Type B pancreatic cell (in vitro differentiated cells): ENCODE results near the gene NOP53. TPM values are rescaled to one million over a fixed set of nuclear protein-coding genes. Genes with fewer than 3 reads are reported as not detected.
"Not testable (repeated sequence)": the region's sequence is repeated elsewhere in the genome, so short reads cannot be mapped to it uniquely, and the experiment has no call there.

Experiments used
- DNase-seq: peaks from one replicate; pipeline ENCODE4 v3.0.0; 2021; ENCODE audit warnings: mixed read lengths; ENCODE audit not compliant: unreplicated experiment; ENCODE audit errors: extremely low spot score
- H3K27ac Mint-ChIP-seq: 2 replicates; pipeline ENCODE4 v1.8.0; 2021; ENCODE audit warnings: mild to moderate bottlenecking, mixed read lengths
- H3K27me3 Mint-ChIP-seq: 2 replicates; pipeline ENCODE4 v1.8.0; 2021; ENCODE audit warnings: mixed read lengths
- H3K36me3 Mint-ChIP-seq: 2 replicates; pipeline ENCODE4 v1.8.0; 2021; ENCODE audit warnings: mixed read lengths
- H3K4me1 Mint-ChIP-seq: one replicate; pipeline ENCODE4 v1.8.0; 2021; ENCODE audit warnings: mixed read lengths; ENCODE audit not compliant: unreplicated experiment
- H3K4me3 Mint-ChIP-seq: 2 replicates; pipeline ENCODE4 v1.8.0; 2021; ENCODE audit warnings: mild to moderate bottlenecking, mixed read lengths
- H3K9me3 Mint-ChIP-seq: 2 replicates; pipeline ENCODE4 v1.8.0; 2021; ENCODE audit warnings: mixed read lengths
- total RNA-seq: library from RNA; stranded (reverse); gene quantifications from 2 replicates; pipeline ENCODE4 v1.2.1, GENCODE V29; 2021; ENCODE audit warnings: low replicate concordance
- TF ChIP-seq, protein P1 (sequence below): fragments of 200-600 bp; sonication (generic); conservative IDR thresholded peaks from 2 replicates; pipeline ENCODE4 v1.5.0; 2021; ENCODE audit warnings: antibody characterized with exemption, mild to moderate bottlenecking

NOP53 gene
- total RNA-seq, 1 donor from 2014 or later: 274 TPM

DNA sequence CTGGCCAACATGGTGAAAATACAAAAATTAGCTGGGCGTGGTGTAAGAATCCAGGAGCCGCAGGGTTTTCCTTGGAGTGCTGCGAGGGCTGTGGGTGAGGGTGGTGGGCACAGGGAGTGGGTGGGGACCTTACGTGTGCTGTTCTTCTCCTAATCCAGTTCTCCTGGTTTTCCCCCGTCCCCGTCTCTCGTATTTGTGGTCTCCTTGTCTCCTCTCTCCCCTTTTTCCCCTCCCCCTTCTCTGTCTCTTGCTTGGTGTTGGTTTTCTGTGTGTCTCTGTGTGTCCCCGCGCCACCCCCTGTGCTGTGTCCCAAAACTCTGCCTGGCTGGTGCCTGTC, 34.8 kb downstream of the NOP53 start:
- peaks cover 23% of the 10 kb centered on the region for H3K36me3 Mint-ChIP-seq
- H3K4me1 Mint-ChIP-seq: peaks cover 14% of the 10 kb centered on the region
- TF ChIP-seq, protein P1, sequence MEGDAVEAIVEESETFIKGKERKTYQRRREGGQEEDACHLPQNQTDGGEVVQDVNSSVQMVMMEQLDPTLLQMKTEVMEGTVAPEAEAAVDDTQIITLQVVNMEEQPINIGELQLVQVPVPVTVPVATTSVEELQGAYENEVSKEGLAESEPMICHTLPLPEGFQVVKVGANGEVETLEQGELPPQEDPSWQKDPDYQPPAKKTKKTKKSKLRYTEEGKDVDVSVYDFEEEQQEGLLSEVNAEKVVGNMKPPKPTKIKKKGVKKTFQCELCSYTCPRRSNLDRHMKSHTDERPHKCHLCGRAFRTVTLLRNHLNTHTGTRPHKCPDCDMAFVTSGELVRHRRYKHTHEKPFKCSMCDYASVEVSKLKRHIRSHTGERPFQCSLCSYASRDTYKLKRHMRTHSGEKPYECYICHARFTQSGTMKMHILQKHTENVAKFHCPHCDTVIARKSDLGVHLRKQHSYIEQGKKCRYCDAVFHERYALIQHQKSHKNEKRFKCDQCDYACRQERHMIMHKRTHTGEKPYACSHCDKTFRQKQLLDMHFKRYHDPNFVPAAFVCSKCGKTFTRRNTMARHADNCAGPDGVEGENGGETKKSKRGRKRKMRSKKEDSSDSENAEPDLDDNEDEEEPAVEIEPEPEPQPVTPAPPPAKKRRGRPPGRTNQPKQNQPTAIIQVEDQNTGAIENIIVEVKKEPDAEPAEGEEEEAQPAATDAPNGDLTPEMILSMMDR: no peak
- H3K4me3 Mint-ChIP-seq: peak overlapping the region; percentile 97
- H3K9me3 Mint-ChIP-seq: no peaks in the 10 kb centered on the region
- H3K27me3 Mint-ChIP-seq: no peaks in the 10 kb centered on the region
- peak overlapping the region; percentile 57 for H3K27ac Mint-ChIP-seq
- no peak for DNase-seq

DNA sequence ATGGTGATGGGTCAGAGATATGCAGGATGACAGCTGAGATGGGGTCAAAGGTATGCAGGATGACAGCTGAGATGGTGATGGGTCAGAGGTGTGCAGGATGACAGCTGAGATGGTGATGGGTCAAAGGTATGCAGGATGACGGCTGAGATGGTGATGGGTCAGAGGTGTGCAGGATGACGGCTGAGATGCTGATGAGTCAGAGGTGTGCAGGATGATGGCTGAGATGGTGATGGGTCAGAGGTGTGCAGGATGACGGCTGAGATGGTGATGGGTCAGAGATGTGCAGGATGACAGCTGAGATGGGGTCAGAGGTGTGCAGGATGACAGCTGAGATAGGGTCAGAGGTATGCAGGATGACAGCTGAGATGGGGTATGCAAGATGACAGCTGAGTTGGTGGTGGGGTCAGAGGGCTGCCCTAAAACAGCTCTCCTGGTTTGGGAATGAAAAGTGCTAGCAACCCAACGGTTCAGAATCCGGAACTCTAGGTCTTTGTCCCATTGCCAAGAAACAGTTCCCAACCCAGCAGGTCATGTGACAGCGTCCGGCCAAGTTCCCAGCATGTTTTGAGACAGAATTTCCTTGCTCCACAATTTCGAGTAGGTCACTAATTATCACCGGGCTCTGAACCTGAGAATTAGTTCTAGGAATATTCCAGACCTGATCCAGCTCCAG, 36.4 kb downstream of the NOP53 start:
- no peak overlapping the region for H3K27ac Mint-ChIP-seq
- no peaks in the 10 kb centered on the region for H3K9me3 Mint-ChIP-seq
- H3K4me3 Mint-ChIP-seq: peak overlapping the region; percentile 22
- no peaks in the 10 kb centered on the region for H3K27me3 Mint-ChIP-seq
- TF ChIP-seq, protein P1: no peak
- H3K4me1 Mint-ChIP-seq: peaks cover 9% of the 10 kb centered on the region
- no peak for DNase-seq
- peaks cover 23% of the 10 kb centered on the region for H3K36me3 Mint-ChIP-seq

DNA sequence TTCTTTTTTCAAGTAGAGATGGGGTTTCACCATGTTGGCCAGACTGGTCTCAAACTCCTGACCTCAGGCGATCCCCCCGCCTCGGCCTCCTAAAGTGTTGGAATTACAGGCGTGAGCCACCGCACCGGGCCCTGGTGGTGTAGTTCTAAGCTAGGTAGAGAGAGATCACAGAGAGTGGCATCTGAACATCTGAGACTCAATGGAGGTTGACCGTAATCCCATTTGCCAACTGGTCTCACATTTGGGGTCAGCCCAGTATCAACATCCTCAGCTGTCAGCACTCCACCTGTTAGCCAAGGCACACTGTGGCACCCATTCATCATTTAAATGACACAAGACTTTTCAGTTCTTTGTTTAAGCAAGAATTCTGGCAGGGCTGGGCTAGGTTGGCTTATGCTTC, 41.2 kb downstream of the NOP53 start:
- H3K27ac Mint-ChIP-seq: no peak overlapping the region
- H3K27me3 Mint-ChIP-seq: no peaks in the 10 kb centered on the region
- no peak for DNase-seq
- H3K4me3 Mint-ChIP-seq: no peak overlapping the region
- peaks cover 6% of the 10 kb centered on the region for H3K4me1 Mint-ChIP-seq
- H3K36me3 Mint-ChIP-seq: peaks cover 22% of the 10 kb centered on the region
- no peaks in the 10 kb centered on the region for H3K9me3 Mint-ChIP-seq
- TF ChIP-seq, protein P1: no peak

DNA sequence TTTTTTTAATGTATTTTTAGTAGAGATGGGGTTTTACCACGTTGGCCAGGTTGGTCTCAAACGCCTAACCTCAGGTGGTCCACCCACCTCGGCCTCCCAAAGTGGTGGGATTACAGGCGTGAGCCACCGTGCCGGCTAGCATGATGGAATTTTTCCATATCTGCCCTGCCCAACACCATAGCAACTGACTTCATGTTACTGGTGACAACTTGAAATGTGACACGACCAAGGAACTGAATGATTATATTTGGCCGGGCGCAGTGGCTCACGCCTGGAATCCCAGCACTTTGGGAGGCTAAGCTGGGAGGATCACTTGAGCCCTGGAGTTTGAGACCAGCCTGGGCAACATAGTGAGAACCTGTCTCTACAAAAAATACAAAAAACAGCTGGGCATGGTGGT, 42.0 kb downstream of the NOP53 start:
- H3K27ac Mint-ChIP-seq, H3K4me3 Mint-ChIP-seq, H3K27me3 Mint-ChIP-seq, H3K9me3 Mint-ChIP-seq, H3K4me1 Mint-ChIP-seq, DNase-seq: not testable (repeated sequence)
- H3K36me3 Mint-ChIP-seq: peaks cover 14% of the 10 kb centered on the region

DNA sequence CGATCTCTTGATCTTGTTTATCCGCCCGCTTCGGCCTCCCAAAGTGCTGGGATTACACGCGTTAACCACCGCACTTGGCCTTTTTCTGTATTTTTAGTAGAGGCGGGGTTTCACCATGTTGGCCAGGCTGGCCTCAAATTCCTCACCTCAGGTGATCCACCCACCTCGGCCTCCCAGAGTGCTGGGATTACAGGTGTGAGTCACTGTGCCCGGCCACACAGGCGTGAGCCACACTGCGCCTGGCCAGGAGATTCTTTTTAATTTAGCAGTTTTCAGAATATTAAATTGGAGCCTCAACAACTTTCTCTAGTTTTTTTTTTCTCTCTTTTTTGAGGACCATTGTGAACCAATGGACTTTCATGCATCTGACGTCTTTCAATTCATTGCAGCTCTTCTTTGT, 44.5 kb downstream of the NOP53 start:
- H3K27ac Mint-ChIP-seq, H3K36me3 Mint-ChIP-seq, DNase-seq, H3K4me3 Mint-ChIP-seq, H3K27me3 Mint-ChIP-seq, H3K9me3 Mint-ChIP-seq, H3K4me1 Mint-ChIP-seq: not testable (repeated sequence)

DNA sequence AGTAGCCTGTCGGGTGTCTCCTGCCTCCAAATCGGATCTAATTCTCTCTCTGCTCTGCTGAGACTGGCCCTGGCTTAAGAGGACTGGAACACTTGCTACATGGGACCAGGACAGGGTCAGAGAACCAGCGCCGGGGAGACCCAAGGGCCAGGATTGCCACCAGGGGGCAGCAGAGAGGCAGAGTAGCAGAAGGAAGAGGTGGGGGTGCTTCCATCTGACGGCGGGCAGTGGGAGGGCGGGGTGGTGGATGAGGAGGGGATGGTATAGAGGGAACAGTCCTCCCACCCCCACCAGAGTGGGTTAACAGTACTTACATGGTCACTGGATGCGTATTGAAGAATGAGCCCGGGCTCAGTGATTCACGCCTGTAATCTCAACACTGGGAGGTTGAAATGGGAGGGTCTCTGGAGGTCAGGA, 45.1 kb downstream of the NOP53 start:
- Mint-ChIP-seq H3K9me3 (no peaks in the 10 kb centered on the region), H3K27ac (no peak overlapping the region), H3K4me1 (peaks cover 6% of the 10 kb centered on the region)

More for the DNA sequence above, 45.1 kb downstream of the NOP53 start:
- no peak overlapping the region for H3K4me3 Mint-ChIP-seq
- TF ChIP-seq, protein P1: peak; percentile 84
- DNase-seq: peak; percentile 82
- H3K36me3 Mint-ChIP-seq: peaks cover 4% of the 10 kb centered on the region
- no peaks in the 10 kb centered on the region for H3K27me3 Mint-ChIP-seq
